Lower leg skin (tissue), 3 donors: Measurements from ENCODE around the gene UPK3B.

ENCODE experiments used
- POLR2A ChIP-seq, 2 donors: fragments of 450-650 bp; IDR thresholded peaks; one replicate each; pipeline ENCODE4 v1.6.1; 2016 to 2017; ENCODE audit warnings: antibody characterized with exemption in 2 of 2, mild to moderate bottlenecking in 1 of 2, moderate library complexity in 1 of 2
- TF ChIP-seq, protein P1 (sequence below), 3 donors: fragments of 450-650 bp; IDR thresholded peaks; one replicate each; pipeline ENCODE4 v1.5.1; 2016; ENCODE audit warnings: antibody characterized with exemption in 3 of 3, mild to moderate bottlenecking in 3 of 3, moderate library complexity in 2 of 3

GRCh38 chr7:76507723-76508406 lies 2.5 kb upstream of the UPK3B start:
- no peak for TF ChIP-seq POLR2A (IDR thresholded peaks at IDR 0.05)
- TF ChIP-seq, protein P1, sequence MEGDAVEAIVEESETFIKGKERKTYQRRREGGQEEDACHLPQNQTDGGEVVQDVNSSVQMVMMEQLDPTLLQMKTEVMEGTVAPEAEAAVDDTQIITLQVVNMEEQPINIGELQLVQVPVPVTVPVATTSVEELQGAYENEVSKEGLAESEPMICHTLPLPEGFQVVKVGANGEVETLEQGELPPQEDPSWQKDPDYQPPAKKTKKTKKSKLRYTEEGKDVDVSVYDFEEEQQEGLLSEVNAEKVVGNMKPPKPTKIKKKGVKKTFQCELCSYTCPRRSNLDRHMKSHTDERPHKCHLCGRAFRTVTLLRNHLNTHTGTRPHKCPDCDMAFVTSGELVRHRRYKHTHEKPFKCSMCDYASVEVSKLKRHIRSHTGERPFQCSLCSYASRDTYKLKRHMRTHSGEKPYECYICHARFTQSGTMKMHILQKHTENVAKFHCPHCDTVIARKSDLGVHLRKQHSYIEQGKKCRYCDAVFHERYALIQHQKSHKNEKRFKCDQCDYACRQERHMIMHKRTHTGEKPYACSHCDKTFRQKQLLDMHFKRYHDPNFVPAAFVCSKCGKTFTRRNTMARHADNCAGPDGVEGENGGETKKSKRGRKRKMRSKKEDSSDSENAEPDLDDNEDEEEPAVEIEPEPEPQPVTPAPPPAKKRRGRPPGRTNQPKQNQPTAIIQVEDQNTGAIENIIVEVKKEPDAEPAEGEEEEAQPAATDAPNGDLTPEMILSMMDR (IDR thresholded peaks at IDR 0.05), result no peak
